ENCODE measurements around the gene LMAN1L.

Gene LMAN1L

DNA sequence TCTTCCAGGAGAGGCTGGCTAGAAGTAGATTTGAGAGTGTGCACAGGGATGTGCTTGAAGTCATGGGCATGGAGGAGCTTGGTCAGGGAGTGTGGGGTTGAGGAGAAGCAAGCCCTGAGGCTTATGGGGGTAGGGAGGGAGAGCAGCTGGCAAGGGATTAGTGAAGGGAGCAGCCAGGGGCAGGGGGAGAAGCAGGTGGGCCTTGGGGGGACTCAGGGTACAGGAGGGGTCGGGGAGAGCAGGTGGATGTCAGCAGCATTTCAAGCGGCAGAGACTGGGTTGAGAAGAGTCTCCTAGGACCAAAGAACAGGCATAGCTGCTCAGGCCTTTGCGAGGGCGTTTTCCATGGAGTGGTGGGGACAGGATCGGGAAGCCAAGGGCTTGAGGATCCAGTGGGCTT, 3.4 kb upstream of the LMAN1L start:
- H3K27ac ChIP-seq, result peak overlapping the region; percentile 85
- DNase-seq (ENCODE audit: low read depth, low spot score), result no peak

- no peak for DNase-seq (ENCODE audit: low read depth, low spot score)
- H3K27ac ChIP-seq, result no peak overlapping the region
Observed at GRCh38 chr15:74809956-74810355, 2.7 kb upstream of the LMAN1L start.

DNA sequence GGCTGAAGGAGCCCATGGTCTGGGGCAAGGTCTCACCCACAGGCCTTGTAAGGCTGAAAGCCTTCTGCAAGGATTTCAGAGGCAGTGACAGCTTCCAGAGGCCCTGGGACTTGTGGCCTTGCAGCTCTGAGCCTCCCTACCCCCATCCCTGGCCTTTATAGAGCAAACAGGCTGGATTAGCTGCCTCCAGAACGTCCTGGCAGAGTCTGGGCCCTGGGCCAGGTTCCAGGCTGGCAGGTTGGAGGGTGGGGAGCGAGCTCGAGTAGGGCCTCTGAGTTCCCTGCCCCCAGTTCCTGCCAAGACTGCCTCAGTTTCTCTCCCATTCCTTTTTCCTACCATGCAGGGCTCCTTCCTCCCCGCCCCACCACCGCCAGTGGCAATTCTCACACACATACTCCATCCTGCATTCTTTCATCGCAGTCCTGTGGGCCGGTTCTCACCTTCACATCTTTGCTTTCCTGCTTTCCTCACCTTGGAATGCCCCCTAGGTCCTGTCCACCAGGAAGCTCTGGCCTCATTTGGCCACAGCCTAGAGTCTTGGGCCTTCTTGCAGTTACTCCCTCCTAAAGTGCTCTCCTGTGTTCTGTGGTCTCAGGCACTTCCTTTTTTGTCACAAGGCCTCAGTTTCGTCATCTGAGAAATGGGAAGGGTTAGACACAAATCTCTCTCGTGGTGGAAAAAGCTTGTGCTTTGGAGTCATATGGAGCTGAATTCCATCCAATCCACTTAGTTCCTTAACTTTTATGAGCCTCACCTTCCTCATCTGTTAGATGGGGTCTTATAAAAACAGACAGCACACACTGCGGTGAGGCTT, 2.7 kb downstream of the LMAN1L start:
- no peak for DNase-seq (ENCODE audit: low read depth, low spot score)

GRCh38 chr15:74815961-74816360, 3.3 kb downstream of the LMAN1L start:
- H3K27ac ChIP-seq, result no peak overlapping the region
- DNase-seq (ENCODE audit: low read depth, low spot score), result no peak

More for the DNA sequence above, 2.7 kb downstream of the LMAN1L start:
- no peak overlapping the region for H3K27ac ChIP-seq

- peak overlapping the region; percentile 79 for H3K27ac ChIP-seq
- DNase-seq (ENCODE audit: low read depth, low spot score), result no peak
Observed at GRCh38 chr15:74816624-74817369, 4.2 kb downstream of the LMAN1L start.

- DNase-seq (ENCODE audit: low read depth, low spot score), result peak; percentile 66
- H3K27ac ChIP-seq, result peak overlapping the region; percentile 79
Observed at GRCh38 chr15:74817370-74817737, 4.7 kb downstream of the LMAN1L start.

- H3K27ac ChIP-seq, result no peak overlapping the region
- no peak for DNase-seq (ENCODE audit: low read depth, low spot score)
Observed at GRCh38 chr15:74820056-74820455, 7.4 kb downstream of the LMAN1L start.

- DNase-seq (ENCODE audit: low read depth, low spot score), result no peak
- no peak overlapping the region for H3K27ac ChIP-seq
Observed at GRCh38 chr15:74821091-74821789, 8.6 kb downstream of the LMAN1L start.

- DNase-seq (ENCODE audit: low read depth, low spot score), result no peak
- no peak overlapping the region for H3K27ac ChIP-seq
Observed at GRCh38 chr15:74821790-74822158, 9.1 kb downstream of the LMAN1L start.

DNA sequence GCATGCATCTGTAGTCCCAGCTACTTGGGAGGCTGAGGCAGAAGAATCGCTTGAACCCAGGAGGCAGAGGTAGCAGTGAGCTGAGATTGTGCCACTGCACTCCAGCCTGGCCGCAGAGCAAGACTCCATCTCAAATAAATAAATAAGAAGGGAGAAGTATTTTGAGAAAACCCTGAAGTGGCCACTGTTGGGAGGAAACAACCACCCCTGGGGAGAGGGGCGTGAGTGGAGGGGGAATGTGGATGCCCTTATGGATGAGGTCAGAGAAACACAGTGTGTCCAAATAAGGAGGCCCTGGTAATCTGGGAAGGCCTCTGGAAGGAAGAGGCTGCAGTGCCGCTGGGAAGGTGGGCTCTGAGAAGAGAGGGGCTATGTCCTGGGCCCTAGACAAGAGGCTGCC, 9.6 kb downstream of the LMAN1L start:
- DNase-seq (ENCODE audit: low read depth, low spot score), result no peak
- no peak overlapping the region for H3K27ac ChIP-seq

- no peak overlapping the region for H3K27ac ChIP-seq
- DNase-seq (ENCODE audit: low read depth, low spot score), result no peak
Observed at GRCh38 chr15:74823324-74823723, 10.7 kb downstream of the LMAN1L start.

DNA sequence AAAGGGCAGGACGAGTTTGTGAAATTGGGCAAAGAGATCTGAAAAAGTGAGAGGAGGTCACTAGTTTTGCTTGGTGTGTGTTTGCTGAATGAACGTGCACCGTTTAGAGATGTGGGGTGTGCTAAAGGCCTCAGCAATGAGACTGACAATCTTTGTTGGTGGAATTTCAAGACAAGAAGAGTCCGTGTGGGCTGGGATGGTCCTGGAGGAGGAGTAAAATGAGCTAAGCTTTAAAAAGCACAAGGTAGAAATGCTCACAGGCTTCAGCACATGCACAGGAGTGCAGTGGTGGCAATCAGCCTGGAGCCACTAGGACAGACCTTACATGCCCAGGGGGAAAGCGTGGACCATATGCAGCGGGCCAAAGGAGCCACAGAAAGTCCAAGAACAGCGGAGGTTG, 12.3 kb downstream of the LMAN1L start:
- DNase-seq (ENCODE audit: low read depth, low spot score), result no peak
- no peak overlapping the region for H3K27ac ChIP-seq

DNA sequence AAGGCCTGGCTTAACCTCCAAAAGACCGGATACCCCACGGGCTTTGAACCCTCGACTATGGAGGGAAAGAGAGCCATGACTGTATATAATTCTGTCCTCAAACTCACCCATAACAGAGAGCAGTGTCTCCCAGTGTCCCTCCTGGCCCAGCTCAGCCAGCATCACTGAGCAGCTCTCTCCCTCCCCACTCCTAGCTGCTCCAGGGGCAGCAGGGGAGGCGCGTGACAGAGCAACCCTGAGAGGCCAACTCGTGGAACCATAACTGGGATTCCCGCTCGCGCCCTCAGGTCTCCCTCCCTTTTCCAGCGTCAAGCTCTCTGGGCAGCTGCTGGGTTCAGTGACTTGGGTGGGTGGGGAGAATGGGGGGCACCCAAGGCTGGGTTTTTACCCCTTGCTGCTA, 13.2 kb downstream of the LMAN1L start:
- no peak for DNase-seq (ENCODE audit: low read depth, low spot score)
- H3K27ac ChIP-seq, result no peak overlapping the region

GRCh38 chr15:74826364-74826819, 13.8 kb downstream of the LMAN1L start, which contains the start of gene CPLX3:
TSS of gene CPLX3 (plus strand) at chr15:74826627. CDS start at chr15:74826704, 77 bp downstream.
- no peak for DNase-seq (ENCODE audit: low read depth, low spot score)
- H3K27ac ChIP-seq, result no peak within 1 kb of the TSS

DNA sequence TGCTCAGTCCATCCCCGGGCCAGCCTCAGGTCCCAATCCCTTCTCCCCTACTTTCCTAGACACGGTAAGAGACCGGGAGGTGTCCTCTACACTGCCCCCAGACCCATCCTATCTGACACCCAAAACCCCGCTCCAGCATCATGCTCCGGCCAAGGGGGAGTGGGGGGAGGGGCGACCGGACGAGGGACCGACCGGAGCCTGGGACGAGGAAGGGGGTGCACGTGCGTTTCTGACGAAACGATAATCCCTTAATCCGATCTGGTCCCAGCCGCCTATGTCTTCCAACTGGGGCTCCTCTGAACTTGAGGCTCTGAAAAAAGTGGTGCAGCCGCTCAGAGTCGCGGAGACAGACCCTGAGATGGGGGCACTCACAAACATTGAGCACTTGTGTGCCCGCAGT, 14.3 kb downstream of the LMAN1L start:
- H3K27ac ChIP-seq, result no peak overlapping the region
- DNase-seq (ENCODE audit: low read depth, low spot score), result no peak

- no peak overlapping the region for H3K27ac ChIP-seq
- DNase-seq (ENCODE audit: low read depth, low spot score), result no peak
Observed at GRCh38 chr15:74827614-74828013, 15.0 kb downstream of the LMAN1L start.

- DNase-seq (ENCODE audit: low read depth, low spot score), result no peak
- no peak overlapping the region for H3K27ac ChIP-seq
Observed at GRCh38 chr15:74828835-74829234, 16.2 kb downstream of the LMAN1L start.

GRCh38 chr15:74829486-74829885, 16.9 kb downstream of the LMAN1L start:
- H3K27ac ChIP-seq, result no peak overlapping the region
- DNase-seq (ENCODE audit: low read depth, low spot score), result no peak

- H3K27ac ChIP-seq, result no peak overlapping the region
- DNase-seq (ENCODE audit: low read depth, low spot score), result no peak
Observed at GRCh38 chr15:74829991-74830390, 17.4 kb downstream of the LMAN1L start.

- DNase-seq (ENCODE audit: low read depth, low spot score), result no peak
- no peak overlapping the region for H3K27ac ChIP-seq
Observed at GRCh38 chr15:74830868-74831267, 18.2 kb downstream of the LMAN1L start.
